ENCODE measurements around the gene CCDC15.

The CCDC15 gene

DNA sequence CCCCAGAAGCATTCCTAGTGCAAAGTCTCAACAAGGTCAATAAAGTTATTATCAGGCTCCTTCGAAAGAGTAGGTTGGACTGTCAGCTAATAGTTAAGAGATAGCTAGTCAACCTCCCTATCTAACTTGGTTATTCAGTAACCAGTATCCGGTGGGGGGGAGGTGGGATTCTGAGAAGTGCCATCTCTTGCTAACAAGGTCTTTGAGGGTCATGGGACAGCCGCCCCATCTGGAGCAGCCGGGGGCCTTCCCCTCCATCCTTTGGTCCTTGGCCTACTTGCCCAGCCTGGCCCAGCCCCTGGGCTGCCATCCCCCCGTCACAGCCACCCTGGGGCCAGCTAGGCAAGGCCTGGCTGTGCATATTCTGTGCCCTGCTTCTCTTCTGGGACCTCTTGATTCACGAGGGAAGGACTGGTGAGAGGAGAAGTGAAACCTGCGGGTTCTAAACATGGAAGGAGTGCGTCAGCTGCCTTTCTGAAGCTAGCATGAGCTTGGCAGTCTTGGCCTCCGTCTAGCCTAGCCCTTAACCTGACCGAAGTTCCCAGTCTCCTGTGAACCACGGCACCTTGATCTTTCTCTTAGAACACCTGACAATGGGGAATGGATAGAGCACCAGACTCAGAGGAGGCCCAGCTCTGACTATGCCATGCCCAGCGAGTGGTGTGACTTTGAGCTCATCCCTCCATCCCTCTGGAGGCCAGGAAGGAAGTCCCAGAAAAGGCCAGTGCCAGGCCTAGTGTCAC is 118.4 kb downstream of the CCDC15 start:
- H3K79me2 ChIP-seq (ENCODE audit: insufficient read depth, low read length) = no peaks in the 10 kb centered on the region
- H4K20me1 ChIP-seq (ENCODE audit: insufficient read depth, low read length) = no peaks in the 10 kb centered on the region
- DNase-seq (no peak), ATAC-seq (ENCODE audit: insufficient read depth, low read depth) (no peak)
- no peak overlapping the region for H3K27ac ChIP-seq (ENCODE audit: low read length)
- no peaks in the 10 kb centered on the region for H3K27me3 ChIP-seq (ENCODE audit: insufficient read depth, low read length, poor library complexity)
- no peaks in the 10 kb centered on the region for H3K9me3 ChIP-seq (ENCODE audit: insufficient read depth, low read length, severe bottlenecking)
- no peak overlapping the region for H3K4me3 ChIP-seq (ENCODE audit: low read depth in 1 of 2, low read length in 2 of 2)
- H3K9ac ChIP-seq (ENCODE audit: low read depth, low read length) = no peak overlapping the region
- H3K4me1 ChIP-seq (ENCODE audit: insufficient read depth, low read length) = no peaks in the 10 kb centered on the region
- H2AFZ ChIP-seq (ENCODE audit: low read depth, low read length) = no peak overlapping the region
- no peaks in the 10 kb centered on the region for H3K36me3 ChIP-seq (ENCODE audit: insufficient read depth, low read length)
- TF ChIP-seq EZH2 (IDR thresholded peaks at IDR 0.05; ENCODE audit: borderline replicate concordance, low read depth, low read length, severe bottlenecking) (no peak), CTCF (IDR thresholded peaks at IDR 0.05; ENCODE audit: borderline replicate concordance, extremely low read depth, low read length, poor library complexity, severe bottlenecking) (no peak)
- H3K4me2 ChIP-seq (ENCODE audit: insufficient read depth, low read length) = no peak overlapping the region

- H3K79me2 ChIP-seq (ENCODE audit: insufficient read depth, low read length) = no peaks in the 10 kb centered on the region
- no peak overlapping the region for H3K9ac ChIP-seq (ENCODE audit: low read depth, low read length)
- no peaks in the 10 kb centered on the region for H3K9me3 ChIP-seq (ENCODE audit: insufficient read depth, low read length, severe bottlenecking)
- no peaks in the 10 kb centered on the region for H3K4me1 ChIP-seq (ENCODE audit: insufficient read depth, low read length)
- no peaks in the 10 kb centered on the region for H3K27me3 ChIP-seq (ENCODE audit: insufficient read depth, low read length, poor library complexity)
- DNase-seq (no peak), ATAC-seq (ENCODE audit: insufficient read depth, low read depth) (no peak)
- no peak overlapping the region for H3K4me3 ChIP-seq (ENCODE audit: low read depth in 1 of 2, low read length in 2 of 2)
- no peak overlapping the region for H3K4me2 ChIP-seq (ENCODE audit: insufficient read depth, low read length)
- H4K20me1 ChIP-seq (ENCODE audit: insufficient read depth, low read length) = no peaks in the 10 kb centered on the region
- H3K36me3 ChIP-seq (ENCODE audit: insufficient read depth, low read length) = no peaks in the 10 kb centered on the region
- TF ChIP-seq EZH2 (IDR thresholded peaks at IDR 0.05; ENCODE audit: borderline replicate concordance, low read depth, low read length, severe bottlenecking) (no peak), CTCF (IDR thresholded peaks at IDR 0.05; ENCODE audit: borderline replicate concordance, extremely low read depth, low read length, poor library complexity, severe bottlenecking) (no peak)
- no peak overlapping the region for H3K27ac ChIP-seq (ENCODE audit: low read length)
- no peak overlapping the region for H2AFZ ChIP-seq (ENCODE audit: low read depth, low read length)
Observed at GRCh38 chr11:125072961-125073590, 119.1 kb downstream of the CCDC15 start.

DNA sequence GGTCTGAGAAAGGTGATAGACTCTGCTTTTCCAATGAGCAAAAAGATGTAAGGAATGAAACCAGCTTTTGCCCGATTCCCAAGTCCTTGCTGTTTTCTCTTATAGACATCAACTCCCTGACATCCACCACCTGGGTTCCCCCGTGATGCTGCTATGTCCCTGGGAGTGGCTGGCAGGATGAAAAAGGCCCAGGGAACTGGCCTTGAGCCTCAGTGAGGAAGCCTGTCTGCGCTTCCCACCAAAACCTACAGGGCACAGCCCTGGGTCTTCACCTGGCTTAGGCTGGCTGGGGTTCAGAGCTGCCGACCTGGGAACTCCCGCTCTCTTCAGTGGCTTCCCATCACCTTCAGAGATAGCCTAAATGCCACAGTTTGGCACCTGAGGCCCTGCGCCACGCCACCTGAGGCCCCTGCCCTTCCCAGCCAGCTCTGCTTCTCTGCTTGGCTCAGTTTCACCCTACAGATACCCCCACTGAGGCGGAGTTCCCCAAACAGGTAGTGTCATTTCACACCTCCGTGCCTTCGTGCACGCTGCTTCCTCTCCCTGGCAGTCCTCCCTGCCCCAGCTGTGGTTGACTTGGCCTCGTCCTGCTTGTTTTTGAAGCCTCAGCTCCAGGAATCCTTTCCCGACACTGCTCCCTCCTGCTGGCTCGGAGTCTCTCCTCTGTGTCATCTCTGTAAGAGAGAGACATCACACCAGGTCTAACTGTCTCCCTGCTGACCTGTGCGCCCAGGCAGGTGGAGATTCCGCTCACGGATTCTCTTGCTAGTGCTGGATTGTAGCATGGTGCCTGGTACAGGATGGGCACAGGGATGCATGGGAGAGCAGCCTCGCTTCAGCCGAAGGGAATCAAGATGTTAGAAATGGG is 119.8 kb downstream of the CCDC15 start:
- TF ChIP-seq CTCF (IDR thresholded peaks at IDR 0.05; ENCODE audit: borderline replicate concordance, extremely low read depth, low read length, poor library complexity, severe bottlenecking) = no peak
- TF ChIP-seq EZH2 (IDR thresholded peaks at IDR 0.05; ENCODE audit: borderline replicate concordance, low read depth, low read length, severe bottlenecking) = no peak
- Histone ChIP-seq H2AFZ (ENCODE audit: low read depth, low read length) (no peak overlapping the region), H3K4me2 (ENCODE audit: insufficient read depth, low read length) (no peak overlapping the region)

More for the DNA sequence above, 119.8 kb downstream of the CCDC15 start:
- Histone ChIP-seq H3K9me3 (ENCODE audit: insufficient read depth, low read length, severe bottlenecking) (no peaks in the 10 kb centered on the region), H3K4me3 (ENCODE audit: low read depth in 1 of 2, low read length in 2 of 2) (no peak overlapping the region), H3K27ac (ENCODE audit: low read length) (no peak overlapping the region), H3K9ac (ENCODE audit: low read depth, low read length) (no peak overlapping the region), H3K27me3 (ENCODE audit: insufficient read depth, low read length, poor library complexity) (no peaks in the 10 kb centered on the region), H4K20me1 (ENCODE audit: insufficient read depth, low read length) (no peaks in the 10 kb centered on the region), H3K36me3 (ENCODE audit: insufficient read depth, low read length) (no peaks in the 10 kb centered on the region), H3K4me1 (ENCODE audit: insufficient read depth, low read length) (no peaks in the 10 kb centered on the region), H3K79me2 (ENCODE audit: insufficient read depth, low read length) (no peaks in the 10 kb centered on the region)
- ATAC-seq (ENCODE audit: insufficient read depth, low read depth) (no peak), DNase-seq (no peak)
